Uterus (tissue), 4 donors: Measurements from ENCODE around the gene MFSD11. TPM values are rescaled to one million over a fixed set of nuclear protein-coding genes. Genes with fewer than 3 reads are reported as not detected.

ENCODE experiments used
- DNase-seq, 2 donors: peaks; one replicate each; pipeline ENCODE4 v3.0.0-alpha.2; 2019 to 2020
- H3K27ac ChIP-seq, 2 donors: fragments of 200-600 bp; sonication (generic); 1 replicate in 1 of 2; 2 replicates in 1 of 2; pipeline ENCODE4 v1.5.1; 2016 to 2018
- H3K27me3 ChIP-seq, 2 donors: fragments of 200-600 bp; sonication (generic); one replicate each; pipeline ENCODE4 v1.5.1; 2018 to 2019; ENCODE audit warnings: control low read depth in 1 of 2
- H3K36me3 ChIP-seq, 2 donors: fragments of 200-600 bp; sonication (generic); one replicate each; pipeline ENCODE4 v1.5.1; 2019; ENCODE audit warnings: control low read depth in 1 of 2
- H3K4me1 ChIP-seq, 2 donors: fragments of 200-600 bp; sonication (generic); one replicate each; pipeline ENCODE4 v1.5.1; 2018 to 2019; ENCODE audit warnings: control low read depth in 1 of 2
- H3K4me3 ChIP-seq, 2 donors: fragments of 200-600 bp; sonication (generic); 1 replicate in 1 of 2; 2 replicates in 1 of 2; pipeline ENCODE4 v1.5.1; 2018 to 2019; ENCODE audit warnings: mild to moderate bottlenecking in 1 of 2
- H3K9me3 ChIP-seq, 2 donors: fragments of 200-600 bp; sonication (generic); one replicate each; pipeline ENCODE4 v1.5.1; 2019; ENCODE audit warnings: control low read depth in 1 of 2
- CTCF ChIP-seq, 4 experiments: fragments of 200-600 bp in 2 of 4; fragments of 450-650 bp in 2 of 4; sonication (generic) in 2 of 4; IDR thresholded peaks; one replicate each; pipeline ENCODE4 v1.5.1; 2016 to 2019; ENCODE audit warnings: antibody characterized with exemption in 4 of 4, mild to moderate bottlenecking in 2 of 4, moderate library complexity in 1 of 4
- POLR2A ChIP-seq, 2 donors: fragments of 450-650 bp; IDR thresholded peaks; one replicate each; pipeline ENCODE4 v1.6.1; 2016; ENCODE audit warnings: antibody characterized with exemption in 2 of 2, mild to moderate bottlenecking in 1 of 2, moderate library complexity in 1 of 2
- intact Hi-C: fragments of 100-400 bp; cut with DNase I; formaldehyde crosslinking; loops from one replicate; pipeline ENCODE4 v1.15.1; 2023; ENCODE audit warnings: low total_unique reads
- total RNA-seq, 4 donors: library from RNA; depleted of rRNA in 3 of 4; stranded (reverse); fragments of >200 nt in 3 of 4; gene quantifications; one replicate each; pipeline versions ENCODE4 v1.1.0 to v1.2.4, GENCODE V29; 2014 to 2023
- donor health status: DM: yes; HTN: yes; CAD: no.

The MFSD11 gene
- total RNA-seq, 4 donors from 2014 or later: 32.0 to 69.2 (median 45.2) TPM

DNA sequence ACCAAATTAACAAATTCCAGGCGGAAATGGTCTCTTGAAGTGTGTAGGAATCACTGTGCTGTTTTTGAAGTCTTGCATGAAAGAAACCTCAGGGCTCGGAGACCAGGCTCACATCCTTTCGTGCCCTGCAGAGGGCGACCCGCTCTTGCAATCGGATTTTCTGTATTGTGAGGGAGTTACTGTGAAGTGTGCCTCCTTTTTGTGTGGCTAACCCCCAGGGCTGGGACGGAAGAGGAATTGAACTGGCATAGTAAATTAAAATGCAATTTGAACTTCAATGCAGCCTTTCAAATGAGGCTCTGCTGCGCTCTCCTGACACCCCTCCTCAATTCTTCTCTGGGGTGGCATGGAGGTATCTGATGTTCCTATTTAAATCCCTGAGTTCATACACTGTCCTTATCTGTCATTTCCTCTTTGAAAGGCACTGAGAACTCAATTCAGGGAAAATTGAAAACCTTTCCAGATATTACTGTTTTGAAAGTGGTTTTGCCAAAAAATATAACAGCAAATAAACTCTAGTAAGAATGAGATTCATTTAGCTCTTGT lies 78.7 kb downstream of the MFSD11 start:
- intact Hi-C loops: no loop called here
- Histone ChIP-seq H3K27me3 (no peaks in the 10 kb centered on the region), H3K4me3 (no peak overlapping the region), H3K27ac (no peak overlapping the region), H3K36me3 (no peaks in the 10 kb centered on the region), H3K9me3 (no peaks in the 10 kb centered on the region), H3K4me1 (no peaks in the 10 kb centered on the region)
- no peak for DNase-seq
- TF ChIP-seq POLR2A (IDR thresholded peaks at IDR 0.05) (no peak), CTCF (IDR thresholded peaks at IDR 0.05) (peak in 2 of 4 experiments; percentile 7 to 11)

DNA sequence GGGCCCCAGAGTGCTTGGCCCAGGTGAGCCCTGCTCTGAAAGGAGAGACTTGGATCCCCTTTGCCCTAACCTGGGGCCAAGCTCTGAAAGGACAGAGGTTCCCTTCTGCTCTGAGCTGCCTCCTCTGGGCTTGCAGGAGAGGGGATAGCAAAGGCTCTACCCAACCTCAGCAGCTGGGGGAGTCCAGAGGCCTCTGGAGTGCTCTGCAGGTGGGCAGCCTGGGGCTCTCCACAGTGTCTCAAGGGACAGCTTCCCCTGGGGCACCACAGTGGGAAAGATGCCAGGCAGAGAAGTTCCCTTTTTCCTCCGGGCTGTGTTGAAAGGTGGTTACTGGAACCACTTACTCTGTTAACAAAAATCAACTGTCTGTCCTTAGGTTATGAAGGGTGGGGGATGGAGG lies 82.1 kb downstream of the MFSD11 start:
- DNase-seq: no peak
- no peak overlapping the region for H3K4me3 ChIP-seq
- no peak overlapping the region for H3K27ac ChIP-seq
- no peaks in the 10 kb centered on the region for H3K4me1 ChIP-seq
- no peaks in the 10 kb centered on the region for H3K9me3 ChIP-seq
- TF ChIP-seq POLR2A (IDR thresholded peaks at IDR 0.05) (no peak), CTCF (IDR thresholded peaks at IDR 0.05) (no peak)
- no peaks in the 10 kb centered on the region for H3K36me3 ChIP-seq
- intact Hi-C loops: no loop called here
- H3K27me3 ChIP-seq: no peaks in the 10 kb centered on the region

GRCh38 chr17:76820561-76820960 lies 82.6 kb downstream of the MFSD11 start:
- TF ChIP-seq POLR2A (IDR thresholded peaks at IDR 0.05): no peak
- TF ChIP-seq CTCF (IDR thresholded peaks at IDR 0.05): no peak
- no peak for DNase-seq
- Histone ChIP-seq H3K9me3 (no peaks in the 10 kb centered on the region), H3K36me3 (no peaks in the 10 kb centered on the region), H3K4me3 (no peak overlapping the region), H3K27ac (no peak overlapping the region), H3K4me1 (no peaks in the 10 kb centered on the region), H3K27me3 (no peaks in the 10 kb centered on the region)
- intact Hi-C loops: no loop called here

DNA sequence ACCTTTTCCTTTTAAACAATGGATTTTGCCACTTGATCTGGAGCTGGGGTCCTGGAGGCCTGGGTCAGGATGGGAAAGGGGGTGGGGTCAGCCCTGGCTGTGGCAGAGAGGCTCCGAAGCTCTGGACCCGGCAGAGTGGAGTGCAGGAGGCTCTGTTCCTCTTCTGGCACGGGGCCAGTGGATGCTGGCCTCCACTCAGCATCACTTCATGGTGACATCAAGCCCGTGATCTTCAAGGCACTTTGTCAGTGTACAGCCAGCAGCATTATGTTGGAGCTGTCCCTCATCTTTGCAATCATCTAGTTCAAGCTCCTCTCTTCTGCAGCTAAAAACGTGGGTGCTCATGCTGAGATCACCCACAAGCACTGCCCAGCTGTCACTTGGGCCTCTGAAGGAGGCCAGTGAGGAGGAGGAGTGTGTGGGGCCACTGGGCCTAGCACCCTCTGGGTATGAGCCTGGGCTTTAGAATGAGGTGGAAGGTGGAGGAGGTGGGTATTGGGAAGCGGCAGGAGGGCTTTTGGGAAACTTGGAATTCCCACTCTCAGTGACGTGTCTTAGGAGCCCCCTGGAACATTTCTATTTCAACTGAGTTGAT lies 84.4 kb downstream of the MFSD11 start:
- intact Hi-C loops: no loop called here
- TF ChIP-seq CTCF (IDR thresholded peaks at IDR 0.05) (no peak), POLR2A (IDR thresholded peaks at IDR 0.05) (no peak)
- no peaks in the 10 kb centered on the region for H3K27me3 ChIP-seq

GRCh38 chr17:76824093-76824492 lies 86.2 kb downstream of the MFSD11 start:
- Histone ChIP-seq H3K27ac (no peak overlapping the region), H3K36me3 (no peaks in the 10 kb centered on the region), H3K4me1 (no peaks in the 10 kb centered on the region), H3K9me3 (no peaks in the 10 kb centered on the region), H3K4me3 (no peak overlapping the region), H3K27me3 (no peaks in the 10 kb centered on the region)
- TF ChIP-seq CTCF (IDR thresholded peaks at IDR 0.05) (no peak), POLR2A (IDR thresholded peaks at IDR 0.05) (no peak)
- intact Hi-C loops: no loop called here
- no peak for DNase-seq

More for the DNA sequence above, 84.4 kb downstream of the MFSD11 start:
- no peak overlapping the region for H3K4me3 ChIP-seq
- H3K36me3 ChIP-seq: no peaks in the 10 kb centered on the region
- DNase-seq: no peak
- H3K4me1 ChIP-seq: no peaks in the 10 kb centered on the region
- no peak overlapping the region for H3K27ac ChIP-seq
- no peaks in the 10 kb centered on the region for H3K9me3 ChIP-seq
